Fibroblast of pulmonary artery (primary cell): ENCODE data around the gene CCDC88C.
A peak's percentile ranks its signal among the peaks of the same experiment; 100 is the strongest.
"Not testable (repeated sequence)": the region's sequence is repeated elsewhere in the genome, so short reads cannot be mapped to it uniquely, and the experiment has no call there.

Experiments used
- DNase-seq: peaks from one replicate; pipeline ENCODE4 v3.0.0-alpha.2; 2010; ENCODE audit warnings: low read depth
- H3K4me3 ChIP-seq: replicated peaks from 2 replicates; pipeline ENCODE4 v1.5.1; 2011; ENCODE audit warnings: low read depth, mild to moderate bottlenecking, control low read depth, low read length, moderate library complexity
- CTCF ChIP-seq: IDR thresholded peaks from 2 replicates; pipeline ENCODE4 v1.5.1; 2011; ENCODE audit warnings: mild to moderate bottlenecking, control low read depth, low read length, inconsistent platforms; ENCODE audit errors: missing control alignments

The CCDC88C gene

GRCh38 chr14:91246051-91246852 lies 171.4 kb downstream of the CCDC88C start:
- DNase-seq: no peak
- no peak overlapping the region for H3K4me3 ChIP-seq
- no peak for TF ChIP-seq CTCF

- DNase-seq, H3K4me3 ChIP-seq: not testable (repeated sequence)
Observed at GRCh38 chr14:91245616-91246015, 172.0 kb downstream of the CCDC88C start.

- H3K4me3 ChIP-seq: no peak overlapping the region
- no peak for DNase-seq
- no peak for TF ChIP-seq CTCF
Observed at GRCh38 chr14:91245029-91245428, 172.6 kb downstream of the CCDC88C start.

- TF ChIP-seq CTCF: no peak
- no peak within 1 kb of the TSS for H3K4me3 ChIP-seq
- peak; percentile 65 for DNase-seq
Observed at GRCh38 chr14:91244501-91244901, 173.1 kb downstream of the CCDC88C start, which contains the start of gene GPR68. Gene GPR68 (minus strand): TSS chr14:91244704. CDS start chr14:91235050, 9,654 bp downstream.

- H3K4me3 ChIP-seq: no peak overlapping the region
- no peak for TF ChIP-seq CTCF
- DNase-seq: no peak
Observed at GRCh38 chr14:91243074-91243471, 174.5 kb downstream of the CCDC88C start.

- H3K4me3 ChIP-seq: no peak overlapping the region
- no peak for TF ChIP-seq CTCF
- DNase-seq: no peak
Observed at GRCh38 chr14:91242635-91243034, 175.0 kb downstream of the CCDC88C start.

GRCh38 chr14:91241863-91242262 lies 175.8 kb downstream of the CCDC88C start:
- DNase-seq: no peak
- TF ChIP-seq CTCF: no peak
- H3K4me3 ChIP-seq: no peak overlapping the region
